HEK293T (cell line): ENCODE data around the gene SLC6A19.

ENCODE experiments used
- CTCF ChIA-PET: fragments of 350-600 bp; formaldehyde crosslinking; extraction: SDS; loops from one replicate; lab custom pipeline; 2021; ENCODE audit warnings: antibody characterized with exemption, inconsistent platforms; lab: Yijun Ruan, JAX
- POLR2A ChIA-PET: fragments of 350-600 bp; formaldehyde crosslinking; extraction: SDS; loops from one replicate; lab custom pipeline; 2020; ENCODE audit warnings: antibody characterized with exemption, inconsistent platforms; lab: Yijun Ruan, JAX
- DNase-seq: peaks from one replicate; pipeline ENCODE4 v3.0.0; 2012; ENCODE audit warnings: mixed read lengths; ENCODE audit errors: extremely low spot score
- ARNT ChIP-seq: fragments of 450-650 bp; IDR thresholded peaks from 2 replicates; pipeline ENCODE4 v1.6.1; 2017; ENCODE audit warnings: mild to moderate bottlenecking
- BHLHE40 ChIP-seq: fragments of 450-650 bp; IDR thresholded peaks from 2 replicates; pipeline ENCODE4 v1.6.1; 2016; ENCODE audit warnings: mild to moderate bottlenecking, moderate library complexity, borderline replicate concordance
- CTBP1 ChIP-seq: fragments of 450-650 bp; IDR thresholded peaks from 2 replicates; pipeline ENCODE4 v1.6.1; 2016; ENCODE audit warnings: borderline replicate concordance
- ELF4 ChIP-seq: fragments of 450-650 bp; IDR thresholded peaks from 2 replicates; pipeline ENCODE4 v1.6.1; 2017; ENCODE audit warnings: antibody characterized with exemption
- FOXA1 ChIP-seq: fragments of 450-650 bp; IDR thresholded peaks from 2 replicates; pipeline ENCODE4 v1.6.1; 2016; ENCODE audit warnings: mild to moderate bottlenecking
- FOXK2 ChIP-seq: fragments of 450-650 bp; IDR thresholded peaks from 2 replicates; pipeline ENCODE4 v1.6.1; 2016; ENCODE audit warnings: mild to moderate bottlenecking
- FOXM1 ChIP-seq: fragments of 450-650 bp; IDR thresholded peaks from 2 replicates; pipeline ENCODE4 v1.6.1; 2017; ENCODE audit warnings: mild to moderate bottlenecking, borderline replicate concordance
- HDGF ChIP-seq: fragments of 450-650 bp; IDR thresholded peaks from 2 replicates; pipeline ENCODE4 v1.6.1; 2017; ENCODE audit warnings: antibody characterized with exemption, borderline replicate concordance
- L3MBTL2 ChIP-seq: fragments of 450-650 bp; conservative IDR thresholded peaks from 2 replicates; pipeline ENCODE4 v1.6.1; 2016; ENCODE audit warnings: mild to moderate bottlenecking
- LEF1 ChIP-seq: fragments of 450-650 bp; IDR thresholded peaks from 2 replicates; pipeline ENCODE4 v1.6.1; 2017; ENCODE audit warnings: mild to moderate bottlenecking, borderline replicate concordance
- NFRKB ChIP-seq: fragments of 450-650 bp; IDR thresholded peaks from 2 replicates; pipeline ENCODE4 v1.6.1; 2016; ENCODE audit warnings: mild to moderate bottlenecking, moderate library complexity
- SP1 ChIP-seq: fragments of 450-650 bp; IDR thresholded peaks from 2 replicates; pipeline ENCODE4 v1.6.1; 2017
- SUZ12 ChIP-seq: fragments of 450-650 bp; IDR thresholded peaks from 2 replicates; pipeline ENCODE4 v1.6.1; 2016; ENCODE audit warnings: mild to moderate bottlenecking
- TARDBP ChIP-seq: fragments of 450-650 bp; IDR thresholded peaks from 2 replicates; pipeline ENCODE4 v1.6.1; 2016
- ZNF384 ChIP-seq: fragments of 450-650 bp; IDR thresholded peaks from 2 replicates; pipeline ENCODE4 v1.6.1; 2016
- TF ChIP-seq, protein P1 (sequence below): fragments of 450-650 bp; IDR thresholded peaks from 2 replicates; pipeline ENCODE4 v1.6.1; 2016

The SLC6A19 gene

DNA sequence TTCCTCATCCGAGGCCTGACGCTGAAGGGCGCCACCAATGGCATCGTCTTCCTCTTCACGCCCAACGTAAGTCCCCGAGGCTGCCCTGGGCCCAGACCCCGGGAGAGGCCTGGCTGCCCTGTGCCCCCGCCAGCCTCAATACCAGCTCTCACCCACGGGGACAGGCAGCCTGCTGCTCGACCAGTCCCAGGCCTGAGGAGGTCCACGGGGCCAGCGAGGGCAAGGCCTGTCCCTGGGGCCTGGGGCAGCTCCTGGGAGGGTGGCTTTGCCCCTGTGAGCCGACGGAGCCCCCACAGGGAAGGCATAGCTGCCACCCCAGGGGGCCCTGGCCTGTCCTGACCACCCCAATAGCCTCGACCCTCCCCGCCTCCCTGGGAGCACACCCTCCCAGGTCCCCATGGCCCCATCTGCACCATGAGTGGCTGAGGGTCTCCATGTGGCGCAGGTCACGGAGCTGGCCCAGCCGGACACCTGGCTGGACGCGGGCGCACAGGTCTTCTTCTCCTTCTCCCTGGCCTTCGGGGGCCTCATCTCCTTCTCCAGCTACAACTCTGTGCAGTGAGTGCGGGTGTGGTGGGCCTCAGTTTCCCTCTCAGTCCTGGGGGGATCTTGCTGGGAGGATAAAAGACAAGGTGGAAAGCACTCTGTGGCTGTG lies 12.2 kb downstream of the SLC6A19 start:
- no peak for DNase-seq
- TF ChIP-seq ZNF384, result no peak
- TF ChIP-seq HDGF, result no peak
- TF ChIP-seq FOXA1, result no peak
- TF ChIP-seq FOXM1, result no peak
- no peak for TF ChIP-seq NFRKB
- TF ChIP-seq CTBP1, result no peak
- ChIA-PET CTCF (no interaction called here), POLR2A (no interaction called here)

DNA sequence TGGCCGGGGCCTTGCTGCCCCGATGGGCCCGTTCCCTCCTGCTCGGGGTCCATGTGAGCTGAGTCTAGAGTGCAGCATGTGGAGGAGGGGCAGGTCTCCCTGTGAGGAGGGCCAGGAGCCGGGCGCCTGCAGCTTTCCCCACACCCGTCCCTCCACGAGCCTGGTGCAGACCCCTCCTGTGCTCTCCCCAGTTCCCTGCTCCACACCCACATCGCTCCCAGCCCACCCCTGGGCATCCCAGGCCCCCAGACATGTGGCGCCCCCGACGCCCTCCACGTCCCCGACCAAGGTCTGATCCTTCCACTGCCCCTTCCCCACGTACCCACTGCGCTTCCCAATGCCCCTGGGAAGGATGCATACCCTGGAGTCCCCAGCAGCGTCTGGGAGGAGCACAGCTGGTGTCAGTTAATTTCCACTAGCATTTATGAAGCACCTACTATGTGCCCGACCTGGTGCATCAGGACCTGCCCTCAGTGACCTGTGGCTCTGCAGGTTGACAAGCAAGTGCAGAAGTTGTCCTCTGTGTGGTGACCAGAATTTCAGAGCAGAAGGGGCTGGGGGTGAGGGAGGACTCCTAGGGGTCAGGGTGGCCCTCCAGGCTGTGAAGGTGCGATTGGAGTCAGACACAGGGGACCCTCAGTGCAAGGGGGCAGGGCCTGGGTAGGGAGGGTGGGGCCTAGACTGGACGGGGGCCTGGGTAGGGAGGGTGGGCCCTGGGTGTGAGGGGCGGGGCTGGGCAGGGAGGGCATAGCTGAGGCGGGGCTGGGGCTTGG lies 13.0 kb downstream of the SLC6A19 start:
- POLR2A ChIA-PET, result no interaction called here
- no peak for DNase-seq
- CTCF ChIA-PET, result no interaction called here
- no peak for TF ChIP-seq FOXM1
- no peak for TF ChIP-seq LEF1
- no peak for TF ChIP-seq L3MBTL2
- TF ChIP-seq BHLHE40, result no peak
- TF ChIP-seq FOXK2, result no peak
- TF ChIP-seq NFRKB, result no peak

DNA sequence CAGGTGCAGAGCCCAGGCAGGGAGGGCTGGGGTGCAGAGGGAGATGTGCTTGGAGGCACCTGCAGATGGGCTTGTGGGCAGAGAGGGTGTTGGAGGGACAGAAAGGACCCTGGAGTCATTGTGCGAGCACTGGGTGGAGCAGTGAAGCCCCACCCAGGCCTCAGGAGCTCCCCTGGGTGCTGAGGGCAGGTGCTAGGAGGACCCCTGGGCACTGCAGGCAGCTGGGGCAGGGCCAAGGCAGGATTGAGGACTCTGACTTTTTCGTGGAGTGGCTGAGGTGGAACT lies 13.5 kb downstream of the SLC6A19 start:
- ChIA-PET CTCF (no interaction called here), POLR2A (no interaction called here)
- TF ChIP-seq NFRKB, result no peak
- TF ChIP-seq TARDBP, result no peak
- no peak for TF ChIP-seq ARNT
- TF ChIP-seq BHLHE40, result no peak
- no peak for TF ChIP-seq FOXK2
- no peak for TF ChIP-seq L3MBTL2
- no peak for TF ChIP-seq FOXA1
- TF ChIP-seq CTBP1, result no peak
- no peak for TF ChIP-seq HDGF
- TF ChIP-seq LEF1, result no peak
- TF ChIP-seq ELF4, result no peak
- no peak for TF ChIP-seq SUZ12
- TF ChIP-seq SP1, result no peak
- no peak for DNase-seq

- CTCF ChIA-PET, result no interaction called here
Observed at GRCh38 chr5:1215320-1216096, 14.1 kb downstream of the SLC6A19 start.

DNA sequence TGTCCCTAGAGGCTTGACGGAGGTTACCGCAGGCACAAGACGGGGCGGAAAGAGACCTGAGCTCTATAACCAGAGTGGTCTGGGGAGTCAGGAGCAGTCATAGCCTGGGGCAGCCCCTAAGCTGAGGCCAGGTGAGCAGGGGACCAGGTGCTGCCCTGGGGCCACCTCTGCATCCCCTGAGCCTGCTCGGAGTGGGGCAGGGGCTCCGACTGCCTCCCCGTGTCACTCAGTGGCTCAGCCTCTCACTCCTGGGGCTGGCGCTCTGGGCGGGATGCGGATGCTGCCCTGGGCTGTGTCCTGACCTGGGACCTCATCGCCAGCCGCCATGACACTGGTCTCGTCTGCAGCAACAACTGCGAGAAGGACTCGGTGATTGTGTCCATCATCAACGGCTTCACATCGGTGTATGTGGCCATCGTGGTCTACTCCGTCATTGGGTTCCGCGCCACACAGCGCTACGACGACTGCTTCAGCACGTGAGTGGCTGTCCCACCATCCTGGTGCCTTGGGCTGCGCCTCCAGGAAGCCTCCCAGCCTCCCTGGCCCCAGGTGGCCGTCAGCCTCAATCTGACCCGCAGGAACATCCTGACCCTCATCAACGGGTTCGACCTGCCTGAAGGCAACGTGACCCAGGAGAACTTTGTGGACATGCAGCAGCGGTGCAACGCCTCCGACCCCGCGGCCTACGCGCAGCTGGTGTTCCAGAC lies 15.0 kb downstream of the SLC6A19 start:
- no peak for DNase-seq
- ChIA-PET CTCF (no interaction called here), POLR2A (no interaction called here)
- TF ChIP-seq ZNF384 (no peak), FOXM1 (no peak), HDGF (no peak), ARNT (no peak)

More at GRCh38 chr5:1215320-1216096, 14.1 kb downstream of the SLC6A19 start:
- TF ChIP-seq HDGF (no peak), BHLHE40 (no peak), CTBP1 (no peak), FOXA1 (no peak), FOXM1 (no peak)
- POLR2A ChIA-PET, result no interaction called here
- no peak for DNase-seq

DNA sequence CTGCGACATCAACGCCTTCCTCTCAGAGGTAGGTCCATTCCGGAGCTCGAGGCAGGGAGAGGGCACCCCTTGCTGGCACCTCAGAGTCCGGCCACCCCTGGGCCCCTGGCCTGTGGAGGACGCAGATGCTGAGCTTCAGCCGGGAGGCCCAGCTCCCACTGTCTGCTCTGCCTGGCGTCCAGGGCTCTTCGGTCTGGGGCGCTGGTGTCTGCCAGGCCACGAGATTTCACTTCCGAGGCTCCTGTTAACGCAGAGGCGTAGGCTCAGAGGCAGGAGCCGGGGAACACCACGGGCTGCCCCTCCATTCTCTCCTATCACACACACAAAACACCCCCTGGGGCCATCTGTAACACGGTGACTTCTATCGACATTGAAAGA lies 15.5 kb downstream of the SLC6A19 start:
- ChIA-PET POLR2A (no interaction called here), CTCF (no interaction called here)
- DNase-seq, result no peak
- TF ChIP-seq SUZ12 (no peak), ARNT (no peak), LEF1 (no peak), HDGF (no peak), FOXA1 (no peak), BHLHE40 (no peak), TARDBP (no peak), NFRKB (no peak), L3MBTL2 (no peak), FOXM1 (no peak), CTBP1 (no peak), ZNF384 (no peak), SP1 (no peak), ELF4 (no peak), FOXK2 (no peak)
- TF ChIP-seq, protein P1, sequence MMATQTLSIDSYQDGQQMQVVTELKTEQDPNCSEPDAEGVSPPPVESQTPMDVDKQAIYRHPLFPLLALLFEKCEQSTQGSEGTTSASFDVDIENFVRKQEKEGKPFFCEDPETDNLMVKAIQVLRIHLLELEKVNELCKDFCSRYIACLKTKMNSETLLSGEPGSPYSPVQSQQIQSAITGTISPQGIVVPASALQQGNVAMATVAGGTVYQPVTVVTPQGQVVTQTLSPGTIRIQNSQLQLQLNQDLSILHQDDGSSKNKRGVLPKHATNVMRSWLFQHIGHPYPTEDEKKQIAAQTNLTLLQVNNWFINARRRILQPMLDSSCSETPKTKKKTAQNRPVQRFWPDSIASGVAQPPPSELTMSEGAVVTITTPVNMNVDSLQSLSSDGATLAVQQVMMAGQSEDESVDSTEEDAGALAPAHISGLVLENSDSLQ, result no peak
